HEK293 (cell line): ENCODE measurements around the gene KIF21B.

Experiments
- CTCF ChIA-PET: fragments of 350-600 bp; formaldehyde crosslinking; extraction: SDS; loops from one replicate; lab custom pipeline; 2021; ENCODE audit warnings: antibody characterized with exemption; lab: Yijun Ruan, JAX
- POLR2A ChIA-PET: fragments of 300-600 bp; formaldehyde crosslinking; extraction: SDS; loops from one replicate; lab custom pipeline; 2020; ENCODE audit warnings: antibody characterized with exemption, inconsistent platforms; lab: Yijun Ruan, JAX
- H3K27ac ChIP-seq: fragments of 200-500 bp; sonication (Bioruptor generic); 2 replicates; pipeline ENCODE4 v1.5.1; 2014; ENCODE audit warnings: low read depth, low read length, control low read depth, inconsistent platforms; ENCODE audit errors: extremely low read depth
- H3K36me3 ChIP-seq, 2 experiments: fragments of 200-500 bp in 1 of 2; sonication (Bioruptor generic) in 1 of 2; 1 replicate in 1 of 2; 2 replicates in 1 of 2; pipeline ENCODE4 v1.5.1; 2014 to 2017; ENCODE audit warnings: inconsistent platforms in 2 of 2, low read length in 2 of 2; ENCODE audit not compliant: control insufficient read depth in 2 of 2, insufficient read depth in 1 of 2
- H3K4me1 ChIP-seq: fragments of 200-500 bp; sonication (Bioruptor generic); 2 replicates; pipeline ENCODE4 v1.5.1; 2014; ENCODE audit warnings: mild to moderate bottlenecking, low read length, inconsistent platforms; ENCODE audit not compliant: control insufficient read depth, insufficient read depth
- H3K4me3 ChIP-seq: 2 replicates; pipeline ENCODE4 v1.5.1; 2011; ENCODE audit warnings: low read depth, mild to moderate bottlenecking, control low read depth, low read length, moderate library complexity
- H3K9me3 ChIP-seq: fragments of 200-500 bp; sonication (Bioruptor generic); 2 replicates; pipeline ENCODE4 v1.5.1; 2014; ENCODE audit warnings: low read depth, low read length, inconsistent platforms; ENCODE audit not compliant: control insufficient read depth, insufficient read depth
- KLF1 ChIP-seq: fragments of 450-650 bp; formaldehyde crosslinking; IDR thresholded peaks from 2 replicates; pipeline ENCODE4 v1.5.1; 2016; ENCODE audit warnings: missing biosample characterization, missing genetic modification characterization
- SP3 ChIP-seq: fragments of 450-650 bp; formaldehyde crosslinking; IDR thresholded peaks from 2 replicates; pipeline ENCODE4 v1.5.1; 2016; ENCODE audit warnings: missing biosample characterization, missing genetic modification characterization
- YY2 ChIP-seq: fragments of 450-650 bp; formaldehyde crosslinking; IDR thresholded peaks from 2 replicates; pipeline ENCODE4 v1.5.1; 2016; ENCODE audit warnings: missing biosample characterization, missing genetic modification characterization
- ZBTB8A ChIP-seq: fragments of 450-650 bp; formaldehyde crosslinking; IDR thresholded peaks from 2 replicates; pipeline ENCODE4 v1.5.1; 2016; ENCODE audit warnings: missing biosample characterization, missing genetic modification characterization
- ZFP3 ChIP-seq: fragments of 450-650 bp; formaldehyde crosslinking; IDR thresholded peaks from 2 replicates; pipeline ENCODE4 v1.5.1; 2016; ENCODE audit warnings: low read depth, missing biosample characterization, missing genetic modification characterization
- ZNF121 ChIP-seq: fragments of 450-650 bp; formaldehyde crosslinking; IDR thresholded peaks from 2 replicates; pipeline ENCODE4 v1.5.1; 2016; ENCODE audit warnings: missing biosample characterization, missing genetic modification characterization
- ZNF133 ChIP-seq: fragments of 450-650 bp; formaldehyde crosslinking; IDR thresholded peaks from 2 replicates; pipeline ENCODE4 v1.5.1; 2016; ENCODE audit warnings: missing biosample characterization, missing genetic modification characterization
- ZNF324 ChIP-seq: fragments of 450-650 bp; formaldehyde crosslinking; IDR thresholded peaks from 2 replicates; pipeline ENCODE4 v1.5.1; 2016; ENCODE audit warnings: missing biosample characterization, missing genetic modification characterization
- ZNF335 ChIP-seq: fragments of 450-650 bp; formaldehyde crosslinking; conservative IDR thresholded peaks from 2 replicates; pipeline ENCODE4 v1.5.1; 2016; ENCODE audit warnings: missing biosample characterization, missing genetic modification characterization
- ZNF341 ChIP-seq: fragments of 450-650 bp; formaldehyde crosslinking; IDR thresholded peaks from 2 replicates; pipeline ENCODE4; 2016; ENCODE audit warnings: low read depth, missing biosample characterization, missing genetic modification characterization
- ZNF350 ChIP-seq: fragments of 450-650 bp; formaldehyde crosslinking; IDR thresholded peaks from 2 replicates; pipeline ENCODE4 v1.5.0; 2017; ENCODE audit warnings: missing biosample characterization, mild to moderate bottlenecking, missing genetic modification characterization
- ZNF426 ChIP-seq: fragments of 450-650 bp; formaldehyde crosslinking; IDR thresholded peaks from 2 replicates; pipeline ENCODE4 v1.5.1; 2017; ENCODE audit warnings: missing biosample characterization, missing genetic modification characterization, mild to moderate bottlenecking, inconsistent platforms, moderate library complexity
- ZNF48 ChIP-seq: fragments of 450-650 bp; formaldehyde crosslinking; IDR thresholded peaks from 2 replicates; pipeline ENCODE4 v1.5.1; 2016; ENCODE audit warnings: missing biosample characterization, missing genetic modification characterization
- ZNF521 ChIP-seq: fragments of 450-650 bp; formaldehyde crosslinking; IDR thresholded peaks from 2 replicates; pipeline ENCODE4 v1.5.1; 2017; ENCODE audit warnings: missing biosample characterization, mild to moderate bottlenecking, missing genetic modification characterization
- ZNF544 ChIP-seq: fragments of 450-650 bp; formaldehyde crosslinking; IDR thresholded peaks from 2 replicates; pipeline ENCODE4 v1.5.0; 2017; ENCODE audit warnings: missing biosample characterization, missing genetic modification characterization
- ZNF610 ChIP-seq: fragments of 450-650 bp; formaldehyde crosslinking; IDR thresholded peaks from 2 replicates; pipeline ENCODE4 v1.5.1; 2016; ENCODE audit warnings: missing biosample characterization, missing genetic modification characterization, borderline replicate concordance
- ZNF660 ChIP-seq: fragments of 450-650 bp; IDR thresholded peaks from 2 replicates; pipeline ENCODE4 v1.5.1; 2018; ENCODE audit warnings: missing biosample characterization, mild to moderate bottlenecking, missing genetic modification characterization
- ZNF664 ChIP-seq: fragments of 450-650 bp; formaldehyde crosslinking; IDR thresholded peaks from 2 replicates; pipeline ENCODE4 v1.5.1; 2016; ENCODE audit warnings: missing biosample characterization, missing genetic modification characterization
- ZNF677 ChIP-seq: fragments of 450-650 bp; IDR thresholded peaks from 2 replicates; pipeline ENCODE4 v1.5.0; 2018; ENCODE audit warnings: missing biosample characterization, mild to moderate bottlenecking, missing genetic modification characterization, moderate library complexity
- ZNF785 ChIP-seq: fragments of 450-650 bp; formaldehyde crosslinking; IDR thresholded peaks from 2 replicates; pipeline ENCODE4 v1.5.1; 2016; ENCODE audit warnings: missing biosample characterization, missing genetic modification characterization
- ZNF792 ChIP-seq: fragments of 450-650 bp; formaldehyde crosslinking; IDR thresholded peaks from 2 replicates; pipeline ENCODE4 v1.5.1; 2016; ENCODE audit warnings: missing biosample characterization, missing genetic modification characterization
- TF ChIP-seq, protein P1 (sequence below): fragments of 450-650 bp; formaldehyde crosslinking; IDR thresholded peaks from 2 replicates; pipeline ENCODE4 v1.5.1; 2016; ENCODE audit warnings: missing biosample characterization, missing genetic modification characterization
- TF ChIP-seq, protein P2 (sequence below): fragments of 450-650 bp; IDR thresholded peaks from 2 replicates; pipeline ENCODE4 v1.5.1; 2018; ENCODE audit warnings: missing biosample characterization, missing genetic modification characterization
- TF ChIP-seq, protein P3 (sequence below): fragments of 450-650 bp; formaldehyde crosslinking; IDR thresholded peaks from 2 replicates; pipeline ENCODE4 v1.5.1; 2017; ENCODE audit warnings: missing biosample characterization, missing genetic modification characterization
- TF ChIP-seq, protein P4 (sequence below): fragments of 450-650 bp; formaldehyde crosslinking; IDR thresholded peaks from 2 replicates; pipeline ENCODE4 v1.5.1; 2016; ENCODE audit warnings: missing biosample characterization, missing genetic modification characterization, borderline replicate concordance
- TF ChIP-seq, protein P5 (sequence below): fragments of 450-650 bp; formaldehyde crosslinking; IDR thresholded peaks from 2 replicates; pipeline ENCODE4 v1.5.1; 2016; ENCODE audit warnings: missing biosample characterization, missing genetic modification characterization
- TF ChIP-seq, protein P6 (sequence below): fragments of 450-650 bp; formaldehyde crosslinking; IDR thresholded peaks from 2 replicates; pipeline ENCODE4 v1.5.1; 2016; ENCODE audit warnings: missing biosample characterization, missing genetic modification characterization, low read depth

KIF21B gene

DNA sequence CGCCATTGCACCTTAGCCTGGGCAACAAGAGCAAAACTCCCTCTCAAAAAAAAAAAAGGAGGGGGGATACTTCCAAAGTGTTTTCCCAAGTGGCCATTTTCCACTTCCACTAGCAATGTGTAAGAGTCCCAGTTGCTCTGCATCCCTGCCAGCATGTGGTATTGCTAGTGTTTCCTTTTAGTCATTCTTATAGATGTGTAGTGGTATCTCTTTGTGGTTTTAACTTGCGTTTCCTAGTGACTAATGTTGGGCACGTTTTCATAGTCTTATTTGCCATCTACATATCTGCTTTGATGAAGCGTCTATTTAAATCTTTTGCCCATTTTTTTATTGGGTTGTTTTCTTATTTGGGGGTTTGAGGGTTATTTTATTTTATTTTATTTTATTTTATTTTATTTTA lies 97.7 kb downstream of the KIF21B start:
- Histone ChIP-seq H3K36me3 (no peaks in the 10 kb centered on the region), H3K9me3 (no peaks in the 10 kb centered on the region), H3K4me1 (no peaks in the 10 kb centered on the region), H3K4me3 (no peak overlapping the region), H3K27ac (no peak overlapping the region)
- TF ChIP-seq ZNF664 (tag by site-specific recombination) (no peak), ZNF335 (no peak), YY2 (tag by site-specific recombination) (no peak), ZNF133 (tag by site-specific recombination) (no peak), ZNF324 (tag by site-specific recombination) (no peak), ZNF785 (tag by site-specific recombination) (no peak), ZNF48 (tag by site-specific recombination) (no peak), ZNF521 (tag by site-specific recombination) (no peak), ZNF677 (tag by site-specific recombination) (no peak), ZNF610 (tag by site-specific recombination) (no peak), ZNF660 (no peak), SP3 (tag by site-specific recombination) (no peak), ZNF341 (no peak)
- TF ChIP-seq, protein P1, sequence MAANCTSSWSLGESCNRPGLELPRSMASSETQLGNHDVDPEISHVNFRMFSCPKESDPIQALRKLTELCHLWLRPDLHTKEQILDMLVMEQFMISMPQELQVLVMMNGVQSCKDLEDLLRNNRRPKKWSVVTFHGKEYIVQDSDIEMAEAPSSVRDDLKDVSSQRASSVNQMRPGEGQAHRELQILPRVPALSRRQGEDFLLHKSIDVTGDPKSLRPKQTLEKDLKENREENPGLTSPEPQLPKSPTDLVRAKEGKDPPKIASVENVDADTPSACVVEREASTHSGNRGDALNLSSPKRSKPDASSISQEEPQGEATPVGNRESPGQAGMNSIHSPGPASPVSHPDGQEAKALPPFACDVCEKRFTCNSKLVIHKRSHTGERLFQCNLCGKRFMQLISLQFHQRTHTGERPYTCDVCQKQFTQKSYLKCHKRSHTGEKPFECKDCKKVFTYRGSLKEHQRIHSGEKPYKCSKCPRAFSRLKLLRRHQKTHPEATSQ (tag by site-specific recombination): no peak
- TF ChIP-seq, protein P2, sequence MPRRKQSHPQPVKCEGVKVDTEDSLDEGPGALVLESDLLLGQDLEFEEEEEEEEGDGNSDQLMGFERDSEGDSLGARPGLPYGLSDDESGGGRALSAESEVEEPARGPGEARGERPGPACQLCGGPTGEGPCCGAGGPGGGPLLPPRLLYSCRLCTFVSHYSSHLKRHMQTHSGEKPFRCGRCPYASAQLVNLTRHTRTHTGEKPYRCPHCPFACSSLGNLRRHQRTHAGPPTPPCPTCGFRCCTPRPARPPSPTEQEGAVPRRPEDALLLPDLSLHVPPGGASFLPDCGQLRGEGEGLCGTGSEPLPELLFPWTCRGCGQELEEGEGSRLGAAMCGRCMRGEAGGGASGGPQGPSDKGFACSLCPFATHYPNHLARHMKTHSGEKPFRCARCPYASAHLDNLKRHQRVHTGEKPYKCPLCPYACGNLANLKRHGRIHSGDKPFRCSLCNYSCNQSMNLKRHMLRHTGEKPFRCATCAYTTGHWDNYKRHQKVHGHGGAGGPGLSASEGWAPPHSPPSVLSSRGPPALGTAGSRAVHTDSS (tag by site-specific recombination): no peak
- TF ChIP-seq, protein P3, sequence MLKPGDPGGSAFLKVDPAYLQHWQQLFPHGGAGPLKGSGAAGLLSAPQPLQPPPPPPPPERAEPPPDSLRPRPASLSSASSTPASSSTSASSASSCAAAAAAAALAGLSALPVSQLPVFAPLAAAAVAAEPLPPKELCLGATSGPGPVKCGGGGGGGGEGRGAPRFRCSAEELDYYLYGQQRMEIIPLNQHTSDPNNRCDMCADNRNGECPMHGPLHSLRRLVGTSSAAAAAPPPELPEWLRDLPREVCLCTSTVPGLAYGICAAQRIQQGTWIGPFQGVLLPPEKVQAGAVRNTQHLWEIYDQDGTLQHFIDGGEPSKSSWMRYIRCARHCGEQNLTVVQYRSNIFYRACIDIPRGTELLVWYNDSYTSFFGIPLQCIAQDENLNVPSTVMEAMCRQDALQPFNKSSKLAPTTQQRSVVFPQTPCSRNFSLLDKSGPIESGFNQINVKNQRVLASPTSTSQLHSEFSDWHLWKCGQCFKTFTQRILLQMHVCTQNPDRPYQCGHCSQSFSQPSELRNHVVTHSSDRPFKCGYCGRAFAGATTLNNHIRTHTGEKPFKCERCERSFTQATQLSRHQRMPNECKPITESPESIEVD: no peak
- TF ChIP-seq, protein P4, sequence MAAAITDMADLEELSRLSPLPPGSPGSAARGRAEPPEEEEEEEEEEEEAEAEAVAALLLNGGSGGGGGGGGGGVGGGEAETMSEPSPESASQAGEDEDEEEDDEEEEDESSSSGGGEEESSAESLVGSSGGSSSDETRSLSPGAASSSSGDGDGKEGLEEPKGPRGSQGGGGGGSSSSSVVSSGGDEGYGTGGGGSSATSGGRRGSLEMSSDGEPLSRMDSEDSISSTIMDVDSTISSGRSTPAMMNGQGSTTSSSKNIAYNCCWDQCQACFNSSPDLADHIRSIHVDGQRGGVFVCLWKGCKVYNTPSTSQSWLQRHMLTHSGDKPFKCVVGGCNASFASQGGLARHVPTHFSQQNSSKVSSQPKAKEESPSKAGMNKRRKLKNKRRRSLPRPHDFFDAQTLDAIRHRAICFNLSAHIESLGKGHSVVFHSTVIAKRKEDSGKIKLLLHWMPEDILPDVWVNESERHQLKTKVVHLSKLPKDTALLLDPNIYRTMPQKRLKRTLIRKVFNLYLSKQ: no peak
- TF ChIP-seq, protein P5, sequence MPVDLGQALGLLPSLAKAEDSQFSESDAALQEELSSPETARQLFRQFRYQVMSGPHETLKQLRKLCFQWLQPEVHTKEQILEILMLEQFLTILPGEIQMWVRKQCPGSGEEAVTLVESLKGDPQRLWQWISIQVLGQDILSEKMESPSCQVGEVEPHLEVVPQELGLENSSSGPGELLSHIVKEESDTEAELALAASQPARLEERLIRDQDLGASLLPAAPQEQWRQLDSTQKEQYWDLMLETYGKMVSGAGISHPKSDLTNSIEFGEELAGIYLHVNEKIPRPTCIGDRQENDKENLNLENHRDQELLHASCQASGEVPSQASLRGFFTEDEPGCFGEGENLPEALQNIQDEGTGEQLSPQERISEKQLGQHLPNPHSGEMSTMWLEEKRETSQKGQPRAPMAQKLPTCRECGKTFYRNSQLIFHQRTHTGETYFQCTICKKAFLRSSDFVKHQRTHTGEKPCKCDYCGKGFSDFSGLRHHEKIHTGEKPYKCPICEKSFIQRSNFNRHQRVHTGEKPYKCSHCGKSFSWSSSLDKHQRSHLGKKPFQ: no peak
- ChIA-PET POLR2A (no interaction called here), CTCF (interaction anchor here (0.7 kb wide), 1 partner anchor 123 kb away, joined by 3 read pairs; no protein-coding TSS in a partner anchor)

DNA sequence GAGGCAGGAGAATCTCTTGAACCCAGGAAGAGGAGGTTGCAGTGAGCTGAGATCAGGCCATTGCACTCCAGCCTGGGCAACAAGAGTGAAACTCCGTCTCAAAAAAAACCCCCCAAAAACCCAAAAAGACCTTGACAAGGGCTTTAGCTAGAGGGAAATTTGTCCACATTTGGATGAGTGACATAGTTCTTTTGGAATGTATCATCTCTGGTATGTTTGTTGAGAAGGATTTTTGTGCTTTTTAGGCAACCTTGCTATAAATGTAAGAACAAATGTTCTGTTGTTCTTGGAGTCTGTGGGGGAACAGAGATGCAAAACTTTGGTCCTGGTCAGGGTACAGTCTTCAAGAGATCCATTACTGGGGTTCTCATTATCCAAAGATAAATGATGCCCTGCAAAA lies 99.9 kb downstream of the KIF21B start:
- CTCF ChIA-PET: no interaction called here
- Histone ChIP-seq H3K4me1 (no peaks in the 10 kb centered on the region), H3K4me3 (no peak overlapping the region), H3K9me3 (no peaks in the 10 kb centered on the region), H3K27ac (no peak overlapping the region), H3K36me3 (no peaks in the 10 kb centered on the region)
- POLR2A ChIA-PET: interaction anchor here (0.5 kb wide), 1 partner anchor 116 kb away, joined by 3 read pairs; no protein-coding TSS in a partner anchor
- TF ChIP-seq ZNF121 (tag by site-specific recombination) (no peak), ZFP3 (no peak), ZNF341 (no peak), ZNF792 (tag by site-specific recombination) (no peak), ZNF426 (tag by site-specific recombination) (no peak), ZBTB8A (no peak), ZNF350 (no peak), KLF1 (no peak), ZNF544 (tag by site-specific recombination) (no peak)
- TF ChIP-seq, protein P2 (tag by site-specific recombination): no peak
- TF ChIP-seq, protein P6, sequence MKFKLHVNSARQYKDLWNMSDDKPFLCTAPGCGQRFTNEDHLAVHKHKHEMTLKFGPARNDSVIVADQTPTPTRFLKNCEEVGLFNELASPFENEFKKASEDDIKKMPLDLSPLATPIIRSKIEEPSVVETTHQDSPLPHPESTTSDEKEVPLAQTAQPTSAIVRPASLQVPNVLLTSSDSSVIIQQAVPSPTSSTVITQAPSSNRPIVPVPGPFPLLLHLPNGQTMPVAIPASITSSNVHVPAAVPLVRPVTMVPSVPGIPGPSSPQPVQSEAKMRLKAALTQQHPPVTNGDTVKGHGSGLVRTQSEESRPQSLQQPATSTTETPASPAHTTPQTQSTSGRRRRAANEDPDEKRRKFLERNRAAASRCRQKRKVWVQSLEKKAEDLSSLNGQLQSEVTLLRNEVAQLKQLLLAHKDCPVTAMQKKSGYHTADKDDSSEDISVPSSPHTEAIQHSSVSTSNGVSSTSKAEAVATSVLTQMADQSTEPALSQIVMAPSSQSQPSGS (tag by site-specific recombination): no peak
